IMR-90 (cell line): Measurements from ENCODE around the gene NCSTN. TPM values are rescaled to one million over a fixed set of nuclear protein-coding genes. Genes with fewer than 3 reads are reported as not detected.

ENCODE experiments used
- ATAC-seq: fragments of 200-7000 bp; cut with Tn5 transposase; 2 replicates; pipeline ENCODE4 v1.9.1; 2020; ENCODE audit warnings: low read depth, mild to moderate bottlenecking, moderate library complexity
- BruUV-seq: library from RNA; stranded (reverse); fragments of 400-500 nt; replicated peaks from 2 replicates; lab custom pipeline; 2021; lab: Mats Ljungman, UMichigan
- CTCF ChIA-PET: fragments of 300-600 bp; formaldehyde crosslinking; extraction: SDS; loops from one replicate; lab custom pipeline; 2021; ENCODE audit warnings: antibody characterized with exemption; lab: Yijun Ruan, JAX
- POLR2A ChIA-PET: fragments of 300-600 bp; sonication (Branson Sonifier 250); formaldehyde crosslinking; loops from one replicate; lab custom pipeline; 2022; ENCODE audit warnings: antibody characterized with exemption; ENCODE audit not compliant: unreplicated experiment; lab: Charles Lee
- DNase-seq: peaks from one replicate; pipeline ENCODE4 v3.0.0; 2013
- H2AFZ ChIP-seq: replicated peaks from 2 replicates; pipeline ENCODE3; 2013; ENCODE audit warnings: low read length, mild to moderate bottlenecking; ENCODE audit not compliant: poor library complexity
- H2AK5ac ChIP-seq: 2 replicates; pipeline ENCODE4 v1.6.1; 2013; ENCODE audit warnings: low read depth, low read length, inconsistent platforms
- H2AK9ac ChIP-seq: replicated peaks from 2 replicates; pipeline ENCODE3; 2013; ENCODE audit warnings: mild to moderate bottlenecking, low read depth, low read length, moderate library complexity; ENCODE audit not compliant: poor library complexity
- H2BK120ac ChIP-seq: 2 replicates; pipeline ENCODE4 v1.6.1; 2013; ENCODE audit warnings: low read depth, low read length, inconsistent platforms
- H2BK15ac ChIP-seq: 3 replicates; pipeline ENCODE4 v1.6.1; 2013; ENCODE audit warnings: low read depth, low read length, inconsistent platforms
- H2BK20ac ChIP-seq: 2 replicates; pipeline ENCODE4 v1.6.1; 2013; ENCODE audit warnings: low read depth, mild to moderate bottlenecking, inconsistent platforms, low read length, moderate library complexity
- H2BK5ac ChIP-seq: 2 replicates; pipeline ENCODE4 v1.6.1; 2013; ENCODE audit warnings: mild to moderate bottlenecking, low read depth, low read length, inconsistent platforms; ENCODE audit not compliant: poor library complexity, severe bottlenecking
- H3K14ac ChIP-seq: replicated peaks from 2 replicates; pipeline ENCODE4 v1.6.1; 2013; ENCODE audit warnings: low read depth, low read length, inconsistent platforms
- H3K18ac ChIP-seq: 2 replicates; pipeline ENCODE4 v1.6.1; 2013; ENCODE audit warnings: low read depth, low read length, control low read depth
- H3K23ac ChIP-seq: 2 replicates; pipeline ENCODE4 v1.6.1; 2013; ENCODE audit warnings: low read depth, low read length, inconsistent platforms
- H3K27ac ChIP-seq: 2 replicates; pipeline ENCODE4 v1.5.1; 2013; ENCODE audit warnings: mild to moderate bottlenecking, control low read depth, low read length; ENCODE audit not compliant: insufficient read depth
- H3K27me3 ChIP-seq: 2 replicates; pipeline ENCODE4 v1.6.1; 2013; ENCODE audit warnings: low read length; ENCODE audit not compliant: control insufficient read depth, insufficient read depth
- H3K36me3 ChIP-seq: 2 replicates; pipeline ENCODE4 v1.6.1; 2013; ENCODE audit warnings: low read length, mixed read lengths; ENCODE audit not compliant: control insufficient read depth, insufficient read depth
- H3K4ac ChIP-seq: 2 replicates; pipeline ENCODE4 v1.6.1; 2013; ENCODE audit warnings: low read depth, low read length, inconsistent platforms
- H3K4me1 ChIP-seq: 2 replicates; pipeline ENCODE4 v1.6.1; 2013; ENCODE audit warnings: low read length, mixed read lengths; ENCODE audit not compliant: control insufficient read depth, insufficient read depth
- H3K4me2 ChIP-seq: 2 replicates; pipeline ENCODE4 v1.6.1; 2013; ENCODE audit warnings: low read depth, mild to moderate bottlenecking, control low read depth, low read length, moderate library complexity
- H3K4me3 ChIP-seq: 2 replicates; pipeline ENCODE4 v1.5.1; 2013; ENCODE audit warnings: low read depth, mild to moderate bottlenecking, control low read depth, low read length, moderate library complexity; ENCODE audit not compliant: insufficient read depth
- H3K56ac ChIP-seq: 2 replicates; pipeline ENCODE4 v1.6.1; 2013; ENCODE audit warnings: low read length, inconsistent platforms; ENCODE audit not compliant: insufficient read depth; ENCODE audit errors: extremely low read depth
- H3K79me1 ChIP-seq, 2 experiments: 2 replicates each; pipeline ENCODE4 v1.6.1; 2013; ENCODE audit warnings: low read length in 2 of 2, inconsistent platforms in 1 of 2, low read depth in 1 of 2
- H3K9ac ChIP-seq: 2 replicates; pipeline ENCODE4 v1.6.1; 2013; ENCODE audit warnings: low read depth, low read length, control low read depth
- H3K9me1 ChIP-seq: 2 replicates; pipeline ENCODE4 v1.6.1; 2013; ENCODE audit warnings: low read length, inconsistent platforms; ENCODE audit not compliant: insufficient read depth
- H3K9me3 ChIP-seq: 2 replicates; pipeline ENCODE4 v1.6.1; 2013; ENCODE audit warnings: low read length; ENCODE audit not compliant: control insufficient read depth, insufficient read depth
- H4K20me1 ChIP-seq: 2 replicates; pipeline ENCODE4 v1.6.1; 2013; ENCODE audit warnings: low read length, inconsistent platforms; ENCODE audit not compliant: insufficient read depth
- H4K5ac ChIP-seq: 2 replicates; pipeline ENCODE4 v1.6.1; 2013; ENCODE audit warnings: mild to moderate bottlenecking, low read depth, low read length, control low read depth
- H4K8ac ChIP-seq, 2 experiments: 2 replicates each; pipeline ENCODE4 v1.6.1; 2013; ENCODE audit warnings: low read depth in 2 of 2, low read length in 2 of 2, control low read depth in 1 of 2, inconsistent platforms in 1 of 2
- H4K91ac ChIP-seq: 2 replicates; pipeline ENCODE4 v1.6.1; 2013; ENCODE audit warnings: low read depth, low read length, inconsistent platforms; ENCODE audit not compliant: insufficient read depth
- MXI1 ChIP-seq: IDR thresholded peaks from 2 replicates; pipeline ENCODE4 v1.6.1; 2012; ENCODE audit warnings: low read depth, mild to moderate bottlenecking, low read length, moderate library complexity, borderline replicate concordance
- RCOR1 ChIP-seq: IDR thresholded peaks from 2 replicates; pipeline ENCODE4 v1.6.1; 2012; ENCODE audit warnings: mild to moderate bottlenecking, low read length, improper control_type of control experiment; ENCODE audit not compliant: insufficient replicate concordance
- RFX5 ChIP-seq: IDR thresholded peaks from 2 replicates; pipeline ENCODE4 v1.8.0; 2012; ENCODE audit warnings: low read depth, mild to moderate bottlenecking, low read length, moderate library complexity
- WGBS, 2 experiments: methylation state at CpG; one replicate each; pipeline versions ENCODE4 v1.1.5 to v1.1.7; 2013; ENCODE audit warnings: missing lambda C conversion rate in 2 of 2; ENCODE audit not compliant: insufficient read length in 1 of 2; ENCODE audit errors: extremely low coverage in 2 of 2; 5-methylcytosine and 5-hydroxymethylcytosine counted together
- dilution Hi-C: fragments of 300-500 bp; cut with HindIII; formaldehyde crosslinking; loops from one replicate; pipeline ENCODE4 v1.14.3; 2018; ENCODE audit warnings: low sequenced_read_pairs; ENCODE audit not compliant: unreplicated experiment
- in situ Hi-C: fragments of 300-500 bp; cut with MboI; formaldehyde crosslinking; loops from 3 replicates; pipeline ENCODE4 v1.14.3; 2019; ENCODE audit warnings: low sequenced_read_pairs, inconsistent platforms, mixed read lengths
- intact Hi-C: fragments of 100-400 bp; cut with micrococcal nuclease; formaldehyde crosslinking; loops from 2 replicates; pipeline ENCODE4 v1.10.0; 2022
- polyA plus RNA-seq, 3 experiments: library from polyadenylated mRNA; depleted of rRNA; stranded (reverse); fragments of >200 nt; gene quantifications; 2 replicates each; pipeline ENCODE4 v1.2.3, GENCODE V29; 2012; ENCODE audit warnings: low replicate concordance in 1 of 3
- total RNA-seq: library from RNA; depleted of rRNA; stranded (reverse); fragments of >200 nt; gene quantifications from 2 replicates; pipeline ENCODE4 v1.2.3, GENCODE V29; 2012

Gene NCSTN
- total and polyA plus RNA-seq, 2 of the 4 experiments (the other 2 are of a cell fraction): 60.2 to 182 TPM

GRCh38 chr1:160346958-160347357 is 3.8 kb downstream of the NCSTN start:
- peaks cover 24% of the 10 kb centered on the region for H3K36me3 ChIP-seq
- no peak overlapping the region for H2BK120ac ChIP-seq
- no peak overlapping the region for H3K4ac ChIP-seq
- DNase-seq: no peak
- no peak overlapping the region for H3K56ac ChIP-seq
- ChIA-PET POLR2A (interaction anchor here (0.7 kb wide), 1 partner anchor 855 kb away, joined by 7 read pairs; no protein-coding TSS in a partner anchor), CTCF (interaction anchor here (0.7 to 1.0 kb wide), 2 partner anchors 8 to 30 kb away, joined by 3 to 4 read pairs; no protein-coding TSS in a partner anchor)
- H3K4me1 ChIP-seq: no peaks in the 10 kb centered on the region; the same call in 1 of the 2 replicates
- H3K4me2 ChIP-seq: no peak overlapping the region
- H4K91ac ChIP-seq: no peak overlapping the region
- peaks cover 16 to 48% of the 10 kb centered on the region in 2 experiments; a peak in 3 of 4 replicates for H3K79me1 ChIP-seq
- no peak overlapping the region for H3K14ac ChIP-seq
- no peak overlapping the region for H3K23ac ChIP-seq
- BruUV-seq: no TSS peak
- H4K20me1 ChIP-seq: peaks cover 4% of the 10 kb centered on the region; the same call in 1 of the 2 replicates
- H4K8ac ChIP-seq: no peak overlapping the region
- H3K4me3 ChIP-seq: no peak overlapping the region
- H3K18ac ChIP-seq: no peak overlapping the region
- intact Hi-C loops: no loop called here
- H2AK9ac ChIP-seq: no peak overlapping the region
- no peaks in the 10 kb centered on the region for H3K27me3 ChIP-seq
- H3K9me1 ChIP-seq: no peaks in the 10 kb centered on the region
- no peak overlapping the region for H2BK5ac ChIP-seq
- no peak for ATAC-seq
- in situ Hi-C loops: no loop called here
- H3K27ac ChIP-seq: no peak overlapping the region
- H2AK5ac ChIP-seq: no peak overlapping the region
- dilution Hi-C loops: no loop called here
- H2BK20ac ChIP-seq: no peak overlapping the region
- H3K9ac ChIP-seq: no peak overlapping the region
- TF ChIP-seq RCOR1 (no peak), RFX5 (no peak), MXI1 (no peak)
- H2BK15ac ChIP-seq: no peak overlapping the region
- no CpG with 5 or more reads among the region's 4 CpGs for whole genome bisulfite sequencing, 2 experiments
- no peaks in the 10 kb centered on the region for H3K9me3 ChIP-seq
- no peak overlapping the region for H4K5ac ChIP-seq
- no peak overlapping the region for H2AFZ ChIP-seq
